Measurements from ENCODE around the gene PRDM8.

DNA sequence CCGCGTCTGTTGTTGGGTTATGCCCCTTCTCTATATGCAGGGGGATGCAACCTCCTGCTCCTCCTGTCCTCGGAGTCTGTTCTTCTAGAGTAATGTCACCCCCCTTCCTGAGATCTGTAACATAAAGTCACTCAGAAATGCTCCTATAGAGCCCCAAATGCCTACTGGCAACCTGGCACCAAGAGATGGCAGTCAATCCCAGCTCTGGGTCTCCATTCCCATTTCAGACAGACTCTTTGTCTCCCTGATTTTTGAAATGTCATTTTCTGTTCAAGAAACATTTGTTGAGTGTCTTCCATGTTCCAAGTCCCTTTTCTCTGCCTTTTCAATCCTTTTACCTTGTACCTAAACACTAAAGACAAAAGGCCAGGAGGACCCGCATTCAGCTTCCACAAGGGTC, 9.6 kb upstream of the PRDM8 start:
- TF ChIP-seq, protein P1, sequence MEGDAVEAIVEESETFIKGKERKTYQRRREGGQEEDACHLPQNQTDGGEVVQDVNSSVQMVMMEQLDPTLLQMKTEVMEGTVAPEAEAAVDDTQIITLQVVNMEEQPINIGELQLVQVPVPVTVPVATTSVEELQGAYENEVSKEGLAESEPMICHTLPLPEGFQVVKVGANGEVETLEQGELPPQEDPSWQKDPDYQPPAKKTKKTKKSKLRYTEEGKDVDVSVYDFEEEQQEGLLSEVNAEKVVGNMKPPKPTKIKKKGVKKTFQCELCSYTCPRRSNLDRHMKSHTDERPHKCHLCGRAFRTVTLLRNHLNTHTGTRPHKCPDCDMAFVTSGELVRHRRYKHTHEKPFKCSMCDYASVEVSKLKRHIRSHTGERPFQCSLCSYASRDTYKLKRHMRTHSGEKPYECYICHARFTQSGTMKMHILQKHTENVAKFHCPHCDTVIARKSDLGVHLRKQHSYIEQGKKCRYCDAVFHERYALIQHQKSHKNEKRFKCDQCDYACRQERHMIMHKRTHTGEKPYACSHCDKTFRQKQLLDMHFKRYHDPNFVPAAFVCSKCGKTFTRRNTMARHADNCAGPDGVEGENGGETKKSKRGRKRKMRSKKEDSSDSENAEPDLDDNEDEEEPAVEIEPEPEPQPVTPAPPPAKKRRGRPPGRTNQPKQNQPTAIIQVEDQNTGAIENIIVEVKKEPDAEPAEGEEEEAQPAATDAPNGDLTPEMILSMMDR (IDR thresholded peaks at IDR 0.05; ENCODE audit: insufficient read depth, low read length, poor library complexity, severe bottlenecking): no peak
- no peak for TF ChIP-seq EZH2phosphoT487 (conservative IDR thresholded peaks at IDR 0.05; ENCODE audit: low read length)
